ENCODE data around the gene ZFP62. TPM values are rescaled to one million over a fixed set of nuclear protein-coding genes. Genes with fewer than 3 reads are reported as not detected.

ZFP62 gene
- total RNA-seq, 4 donors from 2014 or later: 19.1 to 34.9 (median 21.4) TPM

- ATAC-seq: peak; percentile 68
- no peak overlapping the region for H3K4me3 ChIP-seq
- peaks cover 0 to 65% (median 26%) of the 10 kb centered on the region in 3 donors for H3K4me1 ChIP-seq
- no peaks in the 10 kb centered on the region for H3K27me3 ChIP-seq
- peaks cover 0 to 8% of the 10 kb centered on the region in 2 donors for H3K36me3 ChIP-seq
- H3K27ac ChIP-seq: peak overlapping the region in 3 of 4 donors; percentile 41 to 62 (median 52)
- 93 to 100% methylated on average over 3 of the region's 3 CpGs for WGBS, 2 donors (ENCODE audit: low coverage in 1 of 2)
- no peak for TF ChIP-seq EP300 (IDR thresholded peaks at IDR 0.05)
- no peak for TF ChIP-seq POLR2A (IDR thresholded peaks at IDR 0.05)
- TF ChIP-seq CTCF (IDR thresholded peaks at IDR 0.05): no peak
- peak; percentile 46 for TF ChIP-seq POLR2AphosphoS5 (IDR thresholded peaks at IDR 0.05)
- peaks cover 0 to 13% (median 0%) of the 10 kb centered on the region in 3 donors for H3K9me3 ChIP-seq
These were observed 35.1 kb downstream of the ZFP62 start for GRCh38 chr5:180825768-180826525.

DNA sequence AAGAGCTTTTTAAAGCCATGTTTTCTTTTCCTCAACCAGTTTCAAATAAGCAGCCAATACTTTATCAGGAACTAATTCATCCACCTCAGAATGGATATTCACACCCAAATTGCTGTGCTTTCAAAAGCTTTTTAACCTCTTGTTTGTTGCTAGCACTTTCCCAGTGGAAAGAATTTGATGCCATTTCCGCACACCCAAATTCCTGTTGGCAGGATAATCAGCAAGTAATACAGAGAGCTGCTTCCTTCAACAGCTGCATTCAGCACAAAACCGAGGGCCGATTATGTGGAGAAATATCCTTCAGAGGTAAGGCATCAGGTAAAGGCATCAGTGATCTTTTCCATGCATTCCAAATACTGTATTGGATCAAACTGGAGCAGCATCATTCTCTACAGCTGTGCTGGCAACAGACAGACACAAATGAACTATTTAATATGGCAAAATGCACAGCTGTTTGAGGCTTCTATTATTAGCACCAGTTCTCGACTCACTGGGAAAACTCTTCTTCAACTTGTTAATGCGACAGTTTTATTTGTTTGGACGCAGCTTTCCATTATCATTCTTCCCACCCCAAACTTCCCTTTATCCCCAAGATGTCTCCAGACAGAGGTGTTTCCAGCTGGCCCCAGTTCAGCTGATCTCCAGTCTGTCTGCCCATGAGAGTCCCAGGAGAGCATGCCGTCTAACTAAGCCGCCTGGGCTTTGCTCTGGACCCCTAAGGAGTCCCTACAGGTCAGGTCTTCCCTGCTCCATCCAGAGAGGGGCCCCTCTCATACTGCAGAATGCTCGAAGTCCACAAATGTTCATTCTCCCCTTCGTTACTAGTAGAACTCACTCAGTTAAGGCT is 36.2 kb downstream of the ZFP62 start:
- Histone ChIP-seq H3K27me3 (no peaks in the 10 kb centered on the region), H3K9me3 (peaks cover 0 to 13% (median 0%) of the 10 kb centered on the region in 3 donors), H3K36me3 (peaks cover 0 to 4% of the 10 kb centered on the region in 2 donors), H3K4me1 (peaks cover 0 to 68% (median 21%) of the 10 kb centered on the region in 3 donors), H3K27ac (peak overlapping the region in 3 of 4 donors; percentile 41 to 62 (median 52)), H3K4me3 (no peak overlapping the region)
- TF ChIP-seq EP300 (IDR thresholded peaks at IDR 0.05): no peak
- TF ChIP-seq POLR2A (IDR thresholded peaks at IDR 0.05): no peak
- TF ChIP-seq POLR2AphosphoS5 (IDR thresholded peaks at IDR 0.05): no peak
- TF ChIP-seq CTCF (IDR thresholded peaks at IDR 0.05): no peak
- ATAC-seq: no peak
- 27 to 37% methylated on average over 7 to 8 of the region's 10 CpGs for WGBS, 2 donors (ENCODE audit: low coverage in 1 of 2)

DNA sequence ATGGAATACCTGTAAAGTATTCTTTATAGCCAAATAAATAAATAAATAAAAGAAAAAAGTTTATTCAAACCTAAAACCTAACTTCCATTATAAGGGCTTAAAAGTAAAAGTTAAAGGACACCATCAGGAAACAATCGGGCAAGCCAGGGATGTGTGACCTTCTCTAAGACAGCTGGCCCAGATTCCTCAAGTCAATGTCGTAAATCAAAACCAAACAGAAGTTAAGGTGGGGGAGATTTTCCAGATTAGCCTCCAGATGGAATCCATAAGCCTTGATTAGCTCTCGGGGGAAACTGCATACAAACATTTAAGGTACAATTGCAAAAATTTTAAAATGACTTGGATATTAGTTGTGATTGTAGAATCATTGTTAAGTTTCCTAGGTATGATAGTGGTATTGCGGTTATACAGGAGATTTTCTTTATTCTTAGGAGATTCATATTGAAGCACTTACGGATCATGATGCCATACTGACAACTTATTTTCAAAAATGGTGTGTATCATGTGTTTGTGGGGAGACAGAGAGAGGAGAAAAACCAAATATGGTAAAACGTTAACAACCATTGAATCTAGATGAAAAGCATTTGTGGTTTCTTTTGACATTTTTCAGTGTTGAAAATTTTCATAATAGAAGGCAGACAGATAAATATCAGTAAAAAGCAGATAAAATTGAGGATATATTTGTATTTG is 37.0 kb downstream of the ZFP62 start:
- H3K9me3 ChIP-seq: peaks cover 0 to 10% (median 0%) of the 10 kb centered on the region in 3 donors
- 44 to 55% methylated on average over 6 of the region's 6 CpGs for WGBS, 2 donors (ENCODE audit: low coverage in 1 of 2)
- no peak for ATAC-seq
- peak overlapping the region in 2 of 4 donors; percentile 41 to 62 for H3K27ac ChIP-seq
- H3K27me3 ChIP-seq: no peaks in the 10 kb centered on the region
- TF ChIP-seq CTCF (IDR thresholded peaks at IDR 0.05): no peak
- no peak for TF ChIP-seq POLR2AphosphoS5 (IDR thresholded peaks at IDR 0.05)
- TF ChIP-seq EP300 (IDR thresholded peaks at IDR 0.05): no peak
- no peak for TF ChIP-seq POLR2A (IDR thresholded peaks at IDR 0.05)
- H3K4me3 ChIP-seq: no peak overlapping the region
- peaks cover 0 to 65% (median 17%) of the 10 kb centered on the region in 3 donors for H3K4me1 ChIP-seq
- no peaks in the 10 kb centered on the region for H3K36me3 ChIP-seq

GRCh38 chr5:180823346-180823745 is 37.7 kb downstream of the ZFP62 start:
- Histone ChIP-seq H3K4me1 (peaks cover 0 to 67% (median 20%) of the 10 kb centered on the region in 3 donors), H3K9me3 (peaks cover 0 to 3% (median 0%) of the 10 kb centered on the region in 3 donors), H3K27me3 (peaks cover 1% of the 10 kb centered on the region), H3K27ac (no peak overlapping the region), H3K4me3 (no peak overlapping the region), H3K36me3 (no peaks in the 10 kb centered on the region)
- 64 to 80% methylated on average over 1 to 6 of the region's 7 CpGs for WGBS, 2 donors (ENCODE audit: low coverage in 1 of 2)
- ATAC-seq: no peak
- TF ChIP-seq CTCF (IDR thresholded peaks at IDR 0.05) (no peak), EP300 (IDR thresholded peaks at IDR 0.05) (no peak), POLR2AphosphoS5 (IDR thresholded peaks at IDR 0.05) (no peak), POLR2A (IDR thresholded peaks at IDR 0.05) (no peak)

Data from gastroesophageal sphincter (tissue), 4 donors.